HG03097 (cell line): ENCODE measurements around the gene DCAF15.
A peak's percentile ranks its signal among the peaks of the same experiment; 100 is the strongest.
"Not testable (repeated sequence)": the region's sequence is repeated elsewhere in the genome, so short reads cannot be mapped to it uniquely, and the experiment has no call there.

Source experiments
- ATAC-seq: cut with Tn5 transposase; IDR thresholded peaks from one replicate; pipeline ENCODE4 v1.9.1; 2021; ENCODE audit not compliant: unreplicated experiment, low FRiP score

DCAF15 gene

DNA sequence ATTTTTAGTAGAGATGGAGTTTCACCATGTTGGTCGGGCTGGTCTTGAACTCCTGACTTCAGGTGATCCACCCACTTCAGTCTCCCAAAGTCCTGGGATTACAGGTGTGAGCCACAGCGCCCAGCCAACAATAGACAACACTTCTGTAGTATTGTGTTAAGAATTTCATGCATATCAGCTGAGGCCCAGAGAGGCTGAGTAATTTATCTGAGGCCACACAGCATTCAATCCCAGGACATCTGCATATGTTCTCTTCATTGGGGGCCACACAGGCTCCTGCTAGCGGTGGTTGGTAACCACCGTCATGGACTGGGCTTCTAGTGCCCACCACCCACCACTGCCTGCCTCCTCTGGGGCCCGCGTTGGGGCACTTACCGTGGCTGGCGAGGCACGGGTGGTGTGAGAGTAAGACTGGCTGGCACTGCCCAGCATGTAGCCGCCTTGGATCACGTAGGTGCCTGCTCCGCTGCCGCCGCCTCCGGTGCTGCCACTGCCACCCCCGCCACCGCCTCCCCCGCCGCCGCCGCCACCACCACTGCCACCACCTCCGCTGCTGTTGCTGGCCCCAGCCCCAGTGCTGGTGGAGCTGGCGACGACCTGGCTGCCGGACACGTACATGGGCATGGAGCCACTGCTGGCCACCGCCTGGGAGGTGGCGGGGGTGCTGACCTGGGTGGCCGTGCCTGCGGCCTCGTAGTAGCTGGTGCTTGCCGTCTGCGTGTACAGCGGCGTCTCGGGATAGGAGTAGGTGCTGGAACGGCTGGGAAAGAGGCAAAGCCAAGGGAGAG, 20.3 kb downstream of the DCAF15 start:
- no peak for ATAC-seq

DNA sequence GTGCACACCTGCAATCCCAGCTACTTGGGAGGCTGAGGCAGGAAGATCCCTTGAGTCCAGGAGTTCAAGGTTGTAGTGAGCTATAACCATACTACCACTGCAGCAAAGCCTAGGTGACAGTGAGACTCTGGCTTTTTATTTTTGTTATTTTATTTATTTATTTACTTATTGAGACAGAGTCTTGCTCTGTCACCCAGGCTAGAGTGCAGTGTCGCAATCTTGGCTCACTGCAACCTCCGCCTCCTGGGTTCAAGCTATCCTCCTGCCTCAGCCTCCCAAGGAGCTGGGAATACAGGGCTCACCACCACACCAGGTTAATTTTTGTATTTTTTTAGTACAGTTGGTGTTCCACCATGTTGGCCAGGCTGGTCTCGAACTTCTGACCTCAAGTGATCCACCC, 21.2 kb downstream of the DCAF15 start:
- not testable (repeated sequence) for ATAC-seq

DNA sequence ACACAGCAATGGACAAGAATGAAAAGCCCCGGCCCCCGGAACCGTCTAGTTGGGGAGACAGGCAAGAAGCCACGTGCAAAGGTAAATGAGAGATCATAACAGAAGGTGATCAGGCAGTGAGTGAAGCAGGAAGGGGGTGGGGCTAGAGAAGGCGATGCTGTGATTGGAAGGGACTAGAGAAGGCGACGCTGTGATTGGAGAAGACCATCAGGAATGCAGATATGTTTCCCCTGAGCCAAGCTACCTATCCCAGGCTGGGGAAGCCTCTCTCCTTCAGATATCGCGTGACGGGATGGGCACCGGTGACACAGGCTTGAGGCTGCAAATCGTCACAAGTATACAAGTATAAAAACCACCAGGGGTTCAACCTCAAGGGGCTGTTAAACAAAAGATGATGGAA, 21.8 kb downstream of the DCAF15 start:
- no peak for ATAC-seq

DNA sequence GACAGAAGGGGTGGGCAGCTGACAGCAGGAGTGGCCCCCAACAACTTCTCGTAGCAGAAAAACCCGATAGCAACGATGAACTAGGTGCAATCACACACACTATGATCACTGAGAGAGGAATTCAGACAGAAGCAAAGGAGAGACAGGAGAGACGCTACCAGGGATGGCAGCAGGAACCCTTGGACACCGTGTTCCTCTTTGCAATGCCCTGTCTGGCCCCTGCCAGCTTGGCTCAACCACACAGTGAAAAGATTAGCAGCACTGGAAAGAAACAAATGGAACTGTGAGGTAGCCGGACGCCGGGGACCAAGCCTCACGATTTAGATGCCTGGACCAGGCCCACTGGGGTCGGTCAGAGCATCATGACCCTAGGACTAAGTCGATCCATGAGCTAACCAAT, 23.6 kb downstream of the DCAF15 start:
- ATAC-seq: no peak

DNA sequence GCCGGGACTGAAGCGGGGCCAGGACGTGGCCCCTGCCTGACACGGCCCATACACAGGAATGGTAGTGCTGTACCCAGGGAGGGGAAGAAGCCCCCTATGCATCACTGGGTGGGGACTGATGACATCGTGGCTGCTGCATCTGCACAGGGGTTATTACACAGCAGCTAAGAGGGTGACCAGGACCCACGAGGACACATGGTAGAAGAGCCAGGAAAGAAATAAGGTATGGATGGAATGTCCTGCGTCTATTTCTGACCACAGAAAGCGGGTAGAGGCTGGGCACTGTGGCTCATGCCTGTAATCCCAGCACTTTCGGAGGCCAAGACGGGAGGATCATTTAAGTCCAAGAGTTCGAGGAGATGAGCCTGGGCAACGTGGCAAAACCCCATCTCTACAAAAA, 24.1 kb downstream of the DCAF15 start:
- ATAC-seq: no peak

DNA sequence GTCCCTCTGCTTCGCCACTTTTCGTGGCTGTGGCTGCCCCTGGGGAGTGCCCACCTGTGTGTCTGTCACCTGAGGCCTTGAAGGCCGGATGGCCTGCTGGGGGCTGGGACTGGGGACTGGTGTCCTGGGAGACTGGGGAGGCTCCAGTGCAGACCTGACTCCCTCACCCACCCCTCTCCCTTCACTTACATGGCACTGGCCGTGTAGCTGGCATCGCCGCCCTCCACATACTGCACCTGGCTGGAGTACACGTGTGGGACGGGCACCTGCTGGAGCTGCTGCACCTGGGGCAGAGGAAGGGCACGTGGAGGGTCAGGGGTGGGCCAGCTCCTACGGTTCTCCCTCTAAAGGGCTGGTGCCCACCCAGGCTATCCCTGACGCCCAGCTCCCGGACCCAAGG, 25.5 kb downstream of the DCAF15 start:
- ATAC-seq: no peak

DNA sequence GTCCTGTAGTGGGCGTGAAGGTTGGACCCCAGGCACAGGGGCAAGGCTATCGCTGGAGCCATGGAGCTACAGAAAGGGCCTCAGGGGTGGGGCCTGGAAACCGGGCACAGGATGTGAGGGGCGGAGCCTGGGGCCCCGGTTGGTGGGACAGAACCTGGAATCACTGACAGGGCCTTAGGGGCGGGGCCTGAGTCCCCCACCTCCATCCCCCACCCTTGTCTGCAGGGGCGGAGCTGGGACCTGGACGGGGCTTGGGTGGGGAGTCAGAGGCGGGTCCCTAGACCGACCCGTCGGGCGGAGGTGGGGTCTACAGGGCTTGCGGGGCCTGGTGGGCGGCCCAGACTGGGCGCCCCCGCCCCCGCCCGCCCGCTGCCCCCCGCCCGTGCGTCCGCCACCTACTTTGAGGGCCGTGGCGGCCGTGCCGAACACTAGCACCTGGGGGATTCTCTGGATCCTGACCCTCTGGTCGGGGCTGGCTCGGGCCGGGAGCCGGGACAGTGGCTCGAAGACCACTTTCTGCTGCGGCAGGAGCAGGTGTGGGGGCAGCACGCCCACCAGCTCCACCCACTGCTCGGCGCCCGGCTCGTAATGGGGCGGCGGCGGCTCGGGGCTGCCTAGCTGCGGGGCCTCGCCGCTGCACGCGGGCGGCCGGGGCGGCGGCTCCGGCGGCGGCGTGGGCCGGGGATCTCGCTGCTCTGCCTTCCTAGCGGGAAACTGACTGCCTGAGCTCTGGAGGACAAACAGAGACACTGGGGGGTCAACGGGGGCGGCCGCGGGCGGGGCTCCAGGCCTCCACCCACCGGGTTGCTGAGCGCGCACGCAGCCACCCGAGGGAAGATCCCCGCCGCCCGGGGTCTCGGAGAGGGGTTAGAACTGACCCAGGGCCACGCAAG, 26.3 kb downstream of the DCAF15 start:
- ATAC-seq: no peak

DNA sequence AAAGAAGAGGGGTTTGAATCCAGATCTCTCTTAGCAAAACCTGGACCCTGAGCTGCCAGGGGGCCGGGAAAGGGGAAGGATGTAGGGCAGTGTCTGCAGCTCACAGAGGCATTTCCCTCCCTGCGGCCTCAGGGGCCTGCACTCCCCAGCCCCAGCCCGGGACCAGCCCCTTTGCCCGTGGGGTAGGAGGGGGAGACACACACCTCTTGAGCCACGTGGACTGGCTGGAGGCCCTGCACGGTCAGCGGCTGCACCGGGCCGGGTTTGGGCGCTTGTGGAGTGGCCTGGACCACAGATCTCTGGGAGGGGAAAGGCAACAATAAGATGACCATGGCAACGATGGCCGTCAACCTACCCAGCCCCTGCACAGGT, 26.9 kb downstream of the DCAF15 start:
- no peak for ATAC-seq

DNA sequence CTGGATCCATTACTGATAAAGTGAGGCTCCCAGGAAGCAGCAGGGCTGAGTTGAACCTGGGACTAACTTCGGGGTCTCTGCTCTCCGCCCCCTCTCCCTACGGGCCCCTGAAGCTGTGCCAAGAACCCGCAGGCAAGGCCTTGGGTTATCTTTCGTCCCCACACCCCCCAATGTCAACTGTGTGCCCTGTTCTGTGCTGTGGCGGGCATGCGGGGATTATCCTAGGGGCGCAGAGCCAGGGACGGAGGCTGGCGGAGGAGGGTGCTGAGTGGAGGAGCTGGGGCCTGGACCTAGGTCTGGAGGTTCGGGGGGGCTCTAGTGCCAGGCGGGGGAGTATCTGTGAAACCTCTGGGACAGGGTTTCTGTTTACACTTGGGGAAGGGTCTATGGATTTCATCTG, 27.4 kb downstream of the DCAF15 start:
- ATAC-seq: no peak

DNA sequence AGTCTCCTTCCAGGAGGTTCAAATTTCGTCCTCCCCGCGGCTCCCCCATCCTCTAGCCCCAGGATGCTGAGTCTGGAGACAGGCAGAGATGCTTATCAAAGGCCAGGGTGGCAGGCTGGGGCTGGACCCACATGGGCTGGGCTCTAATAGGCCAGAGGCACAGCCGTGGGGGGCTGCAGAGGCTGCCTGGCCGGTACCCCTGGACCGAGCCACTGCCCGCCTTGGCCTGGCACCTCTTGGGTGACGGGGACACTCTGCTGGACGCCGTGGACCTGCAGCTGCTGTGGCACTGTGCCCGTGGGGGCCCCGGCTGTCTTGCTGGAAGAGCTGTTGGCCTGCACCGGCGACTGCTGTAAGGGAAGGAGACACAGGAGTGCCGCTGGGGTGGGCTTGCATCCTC, 28.0 kb downstream of the DCAF15 start:
- no peak for ATAC-seq

DNA sequence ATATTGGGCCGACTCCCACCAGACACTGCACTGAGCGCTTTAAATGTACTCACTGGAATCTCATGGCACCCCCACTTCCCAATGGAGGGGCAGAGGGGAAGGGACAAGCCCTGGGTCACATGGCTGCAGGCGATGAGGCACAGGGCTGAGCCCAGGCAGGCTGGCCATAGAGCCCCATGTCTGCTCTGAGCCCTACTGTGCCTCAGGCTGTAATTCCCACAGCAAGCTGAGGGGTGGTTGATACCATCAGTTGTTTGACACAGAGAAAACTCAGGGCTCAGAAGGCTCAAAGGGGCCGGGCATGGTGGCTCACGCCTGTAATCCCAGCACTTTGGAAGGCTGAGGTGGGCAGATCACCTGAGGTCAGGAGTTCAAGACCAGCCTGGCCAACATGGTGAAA, 28.7 kb downstream of the DCAF15 start:
- ATAC-seq: no peak

DNA sequence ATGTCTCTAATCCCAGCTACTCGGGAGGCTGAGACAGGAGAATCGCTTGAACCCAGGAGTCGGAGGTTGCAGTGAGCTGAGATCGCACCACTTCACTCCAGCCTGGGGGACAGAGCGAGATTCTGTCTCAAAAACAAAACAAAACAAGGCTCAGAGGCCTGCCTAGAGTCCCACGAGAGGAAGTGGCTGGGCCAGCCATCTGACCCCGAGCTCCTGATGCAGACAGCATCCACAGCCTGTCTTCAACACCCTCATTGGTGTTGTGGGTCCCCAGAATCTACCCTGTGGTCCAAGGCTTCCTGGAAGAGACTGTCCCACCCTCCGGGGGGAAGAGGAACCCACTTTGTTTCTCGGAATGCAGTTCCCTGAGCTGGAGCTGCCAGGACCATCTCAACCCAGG, 29.2 kb downstream of the DCAF15 start:
- ATAC-seq: no peak

DNA sequence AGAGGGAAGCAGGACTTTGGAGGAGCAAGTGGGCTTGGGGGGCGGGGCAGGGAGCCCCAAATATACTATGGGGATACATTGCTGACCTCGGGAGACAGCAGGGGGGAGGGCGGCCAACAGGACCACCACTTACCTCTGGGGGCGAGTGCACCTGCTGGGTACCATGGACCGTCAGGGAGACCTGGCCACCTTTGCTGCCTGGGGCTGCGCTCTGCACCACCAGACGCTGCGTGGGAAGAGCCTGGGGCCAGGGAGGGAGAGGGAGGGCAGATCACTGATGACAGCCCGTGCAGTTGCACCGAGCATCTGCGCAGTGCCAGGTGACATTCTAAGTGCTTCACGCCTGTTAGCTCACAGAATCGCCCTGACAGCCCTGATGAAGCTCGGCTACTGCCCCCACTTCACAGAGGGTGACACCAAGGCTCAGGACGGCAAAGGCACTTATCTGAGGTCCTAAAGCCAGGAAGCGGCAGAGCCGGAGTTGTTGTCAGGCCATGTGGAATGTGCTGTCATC, 29.7 kb downstream of the DCAF15 start:
- no peak for ATAC-seq

DNA sequence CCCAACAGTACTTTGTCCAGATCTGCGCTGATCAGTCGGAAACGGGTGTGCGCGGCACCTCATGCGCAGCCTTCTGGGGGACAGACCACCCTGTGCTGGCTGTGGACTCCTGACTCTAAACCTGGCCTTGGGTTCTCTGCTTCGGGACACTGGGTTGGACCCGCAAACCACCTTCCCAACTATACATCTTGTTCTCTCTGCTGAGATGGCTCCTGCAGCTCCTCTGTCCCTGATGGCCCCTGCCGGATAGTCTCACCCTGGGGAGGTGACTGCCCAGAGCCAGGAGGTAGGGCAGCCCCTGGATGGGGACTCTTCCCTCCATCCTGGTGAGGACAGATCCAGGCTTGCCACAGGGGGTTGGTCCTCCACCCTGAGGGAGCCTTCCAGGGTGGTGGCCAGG, 30.5 kb downstream of the DCAF15 start:
- ATAC-seq: no peak

DNA sequence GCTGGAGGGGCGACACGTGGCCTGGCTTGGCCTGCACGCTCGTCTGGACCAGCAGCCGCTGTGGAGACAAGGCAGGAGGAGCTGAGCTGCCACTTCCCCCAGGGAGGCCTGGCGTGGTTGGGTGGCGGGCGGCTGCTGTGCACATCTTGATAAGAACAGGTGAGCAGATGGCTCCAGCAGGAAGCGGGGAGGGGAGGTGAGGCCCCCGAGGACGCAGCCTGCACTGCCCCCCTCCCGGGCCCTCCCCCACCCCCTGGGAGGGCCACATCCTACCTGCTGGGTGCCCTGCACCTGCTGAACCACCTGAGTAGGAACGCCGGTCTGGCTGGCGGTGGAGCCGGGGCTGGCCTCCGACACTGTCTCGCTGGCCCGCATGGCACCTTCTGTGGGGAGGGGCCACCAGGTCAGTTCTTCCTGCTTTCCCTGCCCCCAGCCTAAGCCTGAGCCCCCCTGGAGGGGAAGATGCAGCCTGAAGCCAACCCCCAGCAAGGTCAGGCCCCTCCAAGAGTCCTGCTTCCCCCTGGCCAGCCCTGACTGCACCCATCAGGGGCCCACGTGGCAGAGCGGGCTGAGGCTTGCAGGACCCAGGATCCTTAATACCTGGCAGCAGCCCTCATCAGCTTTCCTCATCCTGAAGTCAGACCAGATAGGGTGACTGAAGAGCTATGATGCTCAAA, 31.0 kb downstream of the DCAF15 start:
- ATAC-seq: no peak

DNA sequence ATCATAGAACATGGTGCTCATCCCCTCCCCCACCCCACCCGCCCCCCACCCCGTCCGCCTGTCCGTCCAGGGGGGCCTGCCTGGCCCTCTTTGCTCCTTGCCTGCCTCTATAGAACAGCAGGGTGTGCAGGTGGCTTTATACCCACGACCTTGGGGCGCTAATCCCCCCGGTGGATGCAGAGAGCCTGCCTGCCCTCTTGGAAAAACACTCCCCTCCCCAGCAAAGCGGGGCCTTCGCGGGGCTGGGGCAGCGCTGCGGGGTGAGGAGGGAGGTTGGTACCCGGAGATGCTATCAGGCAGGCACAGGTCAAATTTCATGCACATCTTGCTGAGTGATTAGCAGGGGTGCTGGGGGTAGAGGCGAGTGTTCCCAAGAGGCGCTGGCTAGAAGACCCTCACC, 31.9 kb downstream of the DCAF15 start:
- ATAC-seq: no peak

DNA sequence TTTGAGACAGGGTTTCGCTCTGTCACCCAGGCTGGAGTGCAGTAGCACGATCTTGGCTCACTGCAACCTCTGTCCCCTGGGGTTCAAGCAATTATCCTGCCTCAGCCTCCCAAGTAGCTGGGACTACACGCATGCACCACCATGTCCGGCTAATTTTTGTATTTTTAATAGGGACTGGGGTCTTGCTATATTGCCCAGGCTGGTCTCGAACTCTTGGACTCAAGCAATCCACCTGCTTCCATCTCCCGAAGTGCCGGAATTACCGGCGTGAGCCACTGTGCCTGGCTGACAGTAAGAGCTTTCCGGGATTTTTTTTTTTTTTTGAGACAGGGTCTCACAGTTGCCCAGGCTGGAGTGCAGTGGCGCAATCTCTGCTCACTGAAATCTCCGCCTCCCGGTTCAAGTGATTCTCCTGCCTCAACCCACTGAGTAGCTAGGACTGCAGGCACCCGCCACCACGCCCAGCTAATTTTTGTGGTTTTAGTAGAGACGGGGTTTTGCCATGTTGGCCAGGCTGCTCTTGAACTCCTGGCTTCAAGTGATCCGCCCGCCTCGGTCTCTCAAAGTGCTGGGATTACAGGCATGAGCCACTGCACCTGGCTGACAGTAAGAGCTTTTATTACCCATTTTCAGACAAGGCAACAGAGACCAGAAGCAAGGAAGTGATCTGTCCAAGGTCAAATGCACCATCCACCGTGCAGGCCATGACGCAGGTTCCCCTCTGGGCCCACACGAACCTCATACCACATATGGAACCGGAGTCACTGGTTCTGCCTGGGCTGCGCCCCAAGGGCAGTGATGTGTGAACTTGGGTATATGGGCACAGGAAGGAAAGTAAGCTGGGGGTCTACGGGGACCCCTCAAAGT, 32.8 kb downstream of the DCAF15 start:
- ATAC-seq: no peak

DNA sequence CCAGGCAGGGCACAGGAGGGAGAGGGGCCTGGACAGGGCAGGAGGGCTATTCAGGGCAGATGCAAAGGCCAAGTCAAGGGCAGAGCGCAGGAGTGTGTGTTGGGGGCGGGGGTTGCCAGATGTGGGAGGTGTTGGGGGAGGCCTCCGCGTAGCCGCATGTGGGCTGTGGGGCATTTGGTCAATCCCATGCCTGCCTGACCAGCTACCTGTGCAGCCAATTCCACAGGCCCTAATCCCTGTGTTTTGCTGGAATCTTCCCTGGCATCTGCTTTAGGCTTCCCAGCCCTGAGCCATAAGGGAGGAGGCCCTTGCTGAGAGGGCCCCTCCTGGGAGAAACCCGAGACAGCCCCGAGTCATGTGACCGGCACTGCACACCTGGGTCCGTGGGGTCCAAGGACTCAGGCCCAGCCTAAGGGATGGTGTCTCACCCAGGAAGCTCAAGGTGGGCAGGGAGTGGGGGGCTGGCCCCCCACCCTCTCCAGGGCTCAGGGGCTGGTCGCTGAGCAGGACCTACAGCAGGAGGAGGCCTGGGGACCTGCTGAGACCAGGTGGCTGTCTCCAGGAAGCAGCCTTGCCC, 33.5 kb downstream of the DCAF15 start:
- ATAC-seq: no peak

DNA sequence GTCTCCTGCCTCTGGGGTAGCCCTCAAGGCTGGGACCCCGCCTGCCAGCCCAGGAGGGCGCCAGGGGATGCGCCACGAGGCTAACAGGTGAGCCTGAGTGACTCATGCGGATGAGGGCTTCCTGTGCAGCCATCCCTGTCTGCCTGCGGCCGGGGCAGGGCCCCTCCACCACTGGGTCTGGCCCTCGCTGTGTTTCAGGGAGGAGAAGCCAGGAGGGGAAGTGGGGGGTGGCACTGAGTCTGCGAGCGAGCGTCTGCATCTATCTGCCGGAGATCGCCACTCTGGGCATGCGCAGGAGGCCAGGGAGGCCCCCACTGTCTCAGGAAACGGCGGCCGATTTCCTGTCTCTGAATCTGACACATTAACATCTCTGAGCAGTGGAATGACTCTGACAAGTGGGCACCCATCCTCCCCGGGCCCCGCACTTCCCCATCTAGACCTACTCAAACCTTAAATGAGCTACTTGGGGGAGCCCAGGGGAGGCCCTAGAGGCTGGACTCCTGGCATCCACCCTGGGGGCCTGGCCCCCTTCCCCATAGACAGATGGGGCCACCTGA, 34.1 kb downstream of the DCAF15 start:
- ATAC-seq: peak; percentile 80
